DMS79 (cell line): ENCODE measurements around the gene FUOM.
A peak's percentile ranks its signal among the peaks of the same experiment; 100 is the strongest.

Experiments
- DNase-seq: peaks from one replicate; lab custom pipeline; 2025; lab: John Stamatoyannopoulos, UW

Gene FUOM

DNA sequence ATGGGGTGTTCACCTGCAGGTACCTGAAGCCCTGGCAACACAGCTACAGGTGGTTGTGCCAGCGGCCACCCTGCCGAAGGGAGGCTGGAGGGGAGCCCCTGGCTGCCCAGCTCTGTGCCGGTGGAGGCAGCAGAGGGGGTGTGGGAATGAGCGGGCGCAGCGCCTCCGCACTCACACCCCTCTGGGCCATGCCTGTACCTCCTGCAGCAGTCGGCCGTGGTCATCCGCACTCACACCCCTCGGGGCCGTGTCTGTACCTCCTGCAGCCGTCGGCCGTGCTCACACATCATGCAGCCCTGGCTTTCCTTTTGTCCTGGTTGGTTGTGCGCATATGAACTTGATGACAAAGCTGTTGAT, 47.4 kb downstream of the FUOM start:
- no peak for DNase-seq

DNA sequence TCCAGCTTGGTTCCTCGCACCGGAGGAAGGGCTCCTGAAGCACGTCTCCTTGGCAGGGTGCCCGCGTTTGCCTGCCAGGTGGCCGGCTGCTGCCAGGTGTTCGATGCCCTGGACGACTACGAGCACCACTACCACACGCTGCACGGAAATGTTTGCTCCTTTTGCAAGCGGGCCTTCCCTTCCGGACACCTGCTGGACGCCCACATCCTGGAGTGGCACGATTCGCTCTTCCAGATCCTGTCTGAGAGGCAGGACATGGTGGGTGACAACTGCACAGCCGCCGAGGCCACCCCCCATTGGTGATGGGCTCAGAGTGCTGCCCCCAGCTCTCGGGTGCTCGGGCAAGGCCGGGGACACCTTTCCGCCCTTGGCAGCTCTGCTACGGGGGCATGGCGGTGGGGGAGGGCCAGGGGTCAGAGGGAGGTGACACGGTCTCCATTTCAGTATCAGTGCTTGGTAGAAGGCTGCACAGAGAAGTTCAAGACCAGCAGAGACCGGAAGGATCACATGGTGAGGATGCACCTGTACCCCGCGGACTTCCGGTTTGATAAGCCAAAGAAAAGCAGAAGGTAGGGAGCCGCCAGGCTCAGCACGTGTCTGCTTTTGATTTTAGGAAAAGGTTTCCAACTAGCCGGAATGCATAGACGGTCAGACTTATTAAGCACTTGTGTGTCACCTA, 48.0 kb downstream of the FUOM start:
- DNase-seq, result peak; percentile 32

DNA sequence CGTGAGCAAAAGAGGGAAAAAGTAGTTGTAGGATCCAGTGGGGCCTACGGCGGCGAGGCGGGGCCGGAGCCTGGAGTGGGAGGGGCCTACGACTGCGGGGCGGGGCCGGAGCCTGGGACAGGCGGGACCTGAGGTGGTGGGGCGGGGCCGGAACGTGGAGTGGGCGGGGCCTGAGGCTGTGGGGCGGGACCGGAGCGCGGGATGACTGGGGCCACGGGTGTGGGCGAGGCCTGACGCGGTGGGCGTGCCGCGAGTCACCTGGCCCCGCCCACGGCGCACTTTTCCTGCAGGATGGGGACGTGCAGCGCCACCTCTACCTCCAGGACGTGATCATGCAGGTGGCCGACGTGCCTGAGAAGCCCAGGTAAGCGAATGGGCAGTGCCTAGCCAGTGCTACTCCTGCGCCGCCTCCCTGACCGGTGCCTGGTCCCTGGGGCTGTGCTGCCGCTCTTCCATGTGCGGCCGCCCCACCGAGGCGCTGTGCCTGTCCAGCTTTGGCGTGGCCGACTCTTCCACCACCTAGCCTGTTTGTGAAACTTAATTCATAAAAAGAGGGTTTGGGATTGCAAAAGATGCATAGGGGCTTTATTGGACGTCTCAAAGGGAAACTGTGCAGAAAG, 48.6 kb downstream of the FUOM start:
- peak; percentile 27 for DNase-seq

DNA sequence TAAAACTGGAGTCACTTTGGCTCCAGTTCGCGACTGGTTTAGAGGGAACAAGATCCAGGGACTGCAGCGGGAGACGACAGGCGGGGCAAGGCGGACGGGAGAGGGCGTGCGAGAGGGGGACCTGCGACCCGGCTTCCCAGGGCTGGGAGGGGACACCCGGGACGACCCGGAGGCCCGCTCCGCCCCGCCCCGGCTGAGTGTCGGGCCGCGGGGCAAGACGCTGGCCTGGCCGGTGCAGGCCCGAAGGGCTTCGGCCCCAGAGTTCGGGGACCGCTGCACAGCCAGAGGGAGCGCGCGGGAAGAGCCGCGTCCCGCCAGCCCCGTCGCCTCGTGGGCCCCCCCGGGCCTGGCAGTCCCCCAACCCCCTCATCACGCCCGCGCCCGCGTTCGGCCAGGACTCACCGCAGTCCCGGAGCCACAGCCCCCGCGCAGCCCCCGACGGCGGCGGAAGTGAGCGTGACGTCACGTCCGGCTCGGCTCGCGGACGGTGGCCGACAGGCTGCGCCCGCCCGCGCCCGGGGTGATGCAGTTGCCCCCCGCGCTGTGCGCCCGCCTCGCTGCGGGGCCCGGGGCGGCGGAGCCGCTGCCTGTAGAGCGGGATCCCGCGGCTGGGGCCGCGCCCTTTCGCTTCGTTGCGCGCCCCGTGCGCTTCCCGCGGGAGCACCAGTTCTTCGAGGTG, 49.3 kb downstream of the FUOM start, which contains the start of the genes TUBGCP2 and ZNF511:
TUBGCP2 (minus strand) TSS at position 452 of the 679 bp plus-strand sequence. CDS start 5,931 bp downstream, outside the sequence.
ZNF511 (plus strand) TSS at position 494 of the 679 bp plus-strand sequence; CDS start at position 524, 30 bp downstream.
- no peak for DNase-seq

- peak; percentile 6 for DNase-seq
These were observed 49.9 kb downstream of the FUOM start for GRCh38 chr10:133307776-133308420.

GRCh38 chr10:133306941-133307379, 50.9 kb downstream of the FUOM start:
- DNase-seq, result no peak

GRCh38 chr10:133306097-133306476, 51.7 kb downstream of the FUOM start:
- no peak for DNase-seq
